Endodermal cell (in vitro differentiated cells): ENCODE measurements around the gene HACD2. TPM values are rescaled to one million over a fixed set of nuclear protein-coding genes. Genes with fewer than 3 reads are reported as not detected.

ENCODE experiments used
- DNase-seq: peaks from one replicate; pipeline ENCODE4 v3.0.0-alpha.2; 2017
- H3K27ac ChIP-seq: 2 replicates; pipeline ENCODE4 v1.5.1; 2013; ENCODE audit warnings: mild to moderate bottlenecking, low read depth, low read length, moderate library complexity
- H3K27me3 ChIP-seq: 2 replicates; pipeline ENCODE4 v1.6.1; 2013; ENCODE audit warnings: mild to moderate bottlenecking, low read length, moderate library complexity; ENCODE audit not compliant: insufficient read depth, control insufficient read depth, poor library complexity, severe bottlenecking
- H3K36me3 ChIP-seq: 2 replicates; pipeline ENCODE4 v1.7.0; 2013; ENCODE audit warnings: mild to moderate bottlenecking, low read length, moderate library complexity; ENCODE audit not compliant: control insufficient read depth, insufficient read depth
- H3K4me1 ChIP-seq: one replicate; pipeline ENCODE4 v1.7.0; 2013; ENCODE audit warnings: low read length; ENCODE audit not compliant: control insufficient read depth, insufficient read depth
- H3K4me3 ChIP-seq: 2 replicates; pipeline ENCODE4 v1.5.1; 2013; ENCODE audit warnings: mild to moderate bottlenecking, low read length, moderate library complexity
- H3K9ac ChIP-seq: 2 replicates; pipeline ENCODE4 v1.6.1; 2013; ENCODE audit warnings: mild to moderate bottlenecking, low read length, moderate library complexity; ENCODE audit not compliant: poor library complexity, severe bottlenecking; ENCODE audit errors: extremely low read depth
- H3K9me3 ChIP-seq: 2 replicates; pipeline ENCODE4 v1.6.1; 2013; ENCODE audit warnings: mild to moderate bottlenecking, low read length, moderate library complexity; ENCODE audit not compliant: control insufficient read depth
- H3K27ac Mint-ChIP-seq: 2 replicates; pipeline ENCODE4 v1.8.0; 2020; ENCODE audit warnings: mixed read lengths
- H3K27me3 Mint-ChIP-seq: 2 replicates; pipeline ENCODE4 v1.8.0; 2021; ENCODE audit warnings: mild to moderate bottlenecking, mixed read lengths; ENCODE audit not compliant: insufficient read depth
- H3K36me3 Mint-ChIP-seq: 2 replicates; pipeline ENCODE4 v1.8.0; 2020; ENCODE audit warnings: low read depth, mixed read lengths
- H3K4me1 Mint-ChIP-seq: 2 replicates; pipeline ENCODE4 v1.8.0; 2020; ENCODE audit warnings: mixed read lengths
- H3K4me3 Mint-ChIP-seq: 2 replicates; pipeline ENCODE4 v1.8.0; 2020; ENCODE audit warnings: mild to moderate bottlenecking, moderate library complexity, mixed read lengths
- H3K9me3 Mint-ChIP-seq: 2 replicates; pipeline ENCODE4 v1.8.0; 2020; ENCODE audit warnings: mild to moderate bottlenecking, mixed read lengths
- CTCF ChIP-seq: fragments of 200-600 bp; sonication (generic); conservative IDR thresholded peaks from 2 replicates; pipeline ENCODE4 v1.5.0; 2021; ENCODE audit warnings: antibody characterized with exemption, mild to moderate bottlenecking
- WGBS, 2 experiments: methylation state at CpG; one replicate each; pipeline versions ENCODE4 v1.1.5 to v1.1.7; 2013; ENCODE audit warnings: missing lambda C conversion rate in 2 of 2, mixed read lengths in 1 of 2; ENCODE audit not compliant: insufficient coverage in 1 of 2, insufficient read length in 1 of 2; 5-methylcytosine and 5-hydroxymethylcytosine counted together
- total RNA-seq, 2 donors: library from RNA; stranded (reverse); fragmentation: NEBNext Ultra II Directional in 1 of 2; extraction: Animal tissue kit (Norgen Biotek cat#: 25700) in 1 of 2; gene quantifications; 2 replicates in 1 of 2; 3 replicates in 1 of 2; pipeline ENCODE4 v1.2.1, GENCODE V29; 2021

The HACD2 gene
- total RNA-seq, 2 donors from 2014 or later: 32.5 to 48.7 TPM

- H3K9ac ChIP-seq: no peak overlapping the region
- no peaks in the 10 kb centered on the region for H3K4me1 ChIP-seq
- no peak for DNase-seq
- Mint-ChIP-seq H3K4me1 (peaks cover 12% of the 10 kb centered on the region), H3K9me3 (no peaks in the 10 kb centered on the region), H3K27ac (no peak overlapping the region), H3K36me3 (peaks cover 30% of the 10 kb centered on the region), H3K4me3 (no peak overlapping the region), H3K27me3 (no peaks in the 10 kb centered on the region)
- no peak overlapping the region for H3K4me3 ChIP-seq
- H3K36me3 ChIP-seq: peaks cover 72% of the 10 kb centered on the region
- H3K27ac ChIP-seq: no peak overlapping the region
- WGBS, 2 experiments: 96 to 100% methylated on average over 3 to 6 of the region's 6 CpGs
- H3K27me3 ChIP-seq: no peaks in the 10 kb centered on the region
- TF ChIP-seq CTCF: no peak
- no peaks in the 10 kb centered on the region for H3K9me3 ChIP-seq
These were observed 76.7 kb downstream of the HACD2 start for GRCh38 chr3:123508178-123508577.

GRCh38 chr3:123505820-123506219 lies 79.0 kb downstream of the HACD2 start:
- Mint-ChIP-seq H3K4me1 (peaks cover 11% of the 10 kb centered on the region), H3K27ac (no peak overlapping the region)
- no peak for TF ChIP-seq CTCF

GRCh38 chr3:123503203-123503602 lies 81.7 kb downstream of the HACD2 start:
- Histone ChIP-seq H3K27ac (no peak overlapping the region), H3K36me3 (peaks cover 80% of the 10 kb centered on the region), H3K27me3 (no peaks in the 10 kb centered on the region), H3K9ac (no peak overlapping the region), H3K4me3 (no peak overlapping the region), H3K4me1 (no peaks in the 10 kb centered on the region), H3K9me3 (no peaks in the 10 kb centered on the region)
- no peak for DNase-seq
- Mint-ChIP-seq H3K27ac (no peak overlapping the region), H3K4me1 (peaks cover 11% of the 10 kb centered on the region), H3K4me3 (no peak overlapping the region), H3K9me3 (no peaks in the 10 kb centered on the region), H3K36me3 (peaks cover 26% of the 10 kb centered on the region), H3K27me3 (no peaks in the 10 kb centered on the region)
- TF ChIP-seq CTCF: no peak
- WGBS, 2 experiments: 75 to 96% methylated on average over 3 of the region's 3 CpGs

More at GRCh38 chr3:123505820-123506219, 79.0 kb downstream of the HACD2 start:
- H3K9ac ChIP-seq: no peak overlapping the region
- Mint-ChIP-seq H3K4me3 (no peak overlapping the region), H3K27me3 (no peaks in the 10 kb centered on the region), H3K9me3 (no peaks in the 10 kb centered on the region), H3K36me3 (peaks cover 15% of the 10 kb centered on the region)
- H3K27ac ChIP-seq: no peak overlapping the region
- no peak for DNase-seq
- H3K27me3 ChIP-seq: no peaks in the 10 kb centered on the region
- H3K9me3 ChIP-seq: no peaks in the 10 kb centered on the region
- 95 to 97% methylated on average over 5 to 6 of the region's 6 CpGs for WGBS, 2 experiments
- no peaks in the 10 kb centered on the region for H3K4me1 ChIP-seq
- H3K36me3 ChIP-seq: peaks cover 68% of the 10 kb centered on the region
- no peak overlapping the region for H3K4me3 ChIP-seq
